Esophagus squamous epithelium (tissue), 5 donors: ENCODE results near the gene PXDC1. TPM values are rescaled to one million over a fixed set of nuclear protein-coding genes. Genes with fewer than 3 reads are reported as not detected.

Experiments used
- DNase-seq: peaks from one replicate; lab custom pipeline; 2025; lab: John Stamatoyannopoulos, UW
- H3K27ac ChIP-seq, 4 donors: fragments of 200-600 bp; sonication (generic); one replicate each; pipeline ENCODE4 v1.5.1; 2016 to 2019; ENCODE audit warnings: mild to moderate bottlenecking in 1 of 4
- H3K27me3 ChIP-seq, 4 donors: fragments of 200-600 bp; sonication (generic); 1 replicate in 3 of 4; 2 replicates in 1 of 4; pipeline versions ENCODE4 v1.5.1 to v1.6.0; 2017 to 2021; ENCODE audit warnings: antibody characterized with exemption in 1 of 4
- H3K36me3 ChIP-seq, 3 donors: fragments of 200-600 bp; sonication (generic); one replicate each; pipeline ENCODE4 v1.5.1; 2016 to 2019
- H3K4me1 ChIP-seq, 3 donors: fragments of 200-600 bp; sonication (generic); one replicate each; pipeline ENCODE4 v1.5.1; 2017 to 2019
- H3K4me3 ChIP-seq, 4 donors: fragments of 200-600 bp; sonication (generic); 1 replicate in 3 of 4; 2 replicates in 1 of 4; pipeline ENCODE4 v1.5.1; 2016 to 2019; ENCODE audit warnings: mild to moderate bottlenecking in 2 of 4, moderate library complexity in 1 of 4
- H3K9me3 ChIP-seq, 3 donors: fragments of 200-600 bp; sonication (generic); one replicate each; pipeline ENCODE4 v1.5.1; 2016 to 2019
- POLR2A ChIP-seq, 4 donors: fragments of 450-650 bp; IDR thresholded peaks; one replicate each; pipeline ENCODE4 v1.6.1; 2017; ENCODE audit warnings: antibody characterized with exemption in 4 of 4, mild to moderate bottlenecking in 4 of 4, moderate library complexity in 3 of 4
- WGBS, 2 donors: methylation state at CpG; one replicate each; pipeline ENCODE4 v1.1.5; 2018; 5-methylcytosine and 5-hydroxymethylcytosine counted together
- intact Hi-C: fragments of 100-400 bp; cut with DNase I; formaldehyde crosslinking; loops from one replicate; pipeline ENCODE4 v1.15.0; 2022
- total RNA-seq, 4 donors: library from RNA; depleted of rRNA; stranded (reverse); fragments of >200 nt; gene quantifications; one replicate each; pipeline ENCODE4 v1.1.0, GENCODE V29; 2016
- TF ChIP-seq, protein P1 (sequence below), 6 experiments: fragments of 450-650 bp in 4 of 6; fragments of 200-600 bp in 2 of 6; sonication (generic) in 2 of 6; IDR thresholded peaks; one replicate each; pipeline ENCODE4 v1.5.1; 2016 to 2019; ENCODE audit warnings: antibody characterized with exemption in 6 of 6, mild to moderate bottlenecking in 4 of 6, moderate library complexity in 4 of 6
- donor health status: DM: yes; HTN: yes; CAD: no.

PXDC1 gene
- total RNA-seq, 4 donors from 2014 or later, result 12.1 to 58.0 (median 24.0) TPM

DNA sequence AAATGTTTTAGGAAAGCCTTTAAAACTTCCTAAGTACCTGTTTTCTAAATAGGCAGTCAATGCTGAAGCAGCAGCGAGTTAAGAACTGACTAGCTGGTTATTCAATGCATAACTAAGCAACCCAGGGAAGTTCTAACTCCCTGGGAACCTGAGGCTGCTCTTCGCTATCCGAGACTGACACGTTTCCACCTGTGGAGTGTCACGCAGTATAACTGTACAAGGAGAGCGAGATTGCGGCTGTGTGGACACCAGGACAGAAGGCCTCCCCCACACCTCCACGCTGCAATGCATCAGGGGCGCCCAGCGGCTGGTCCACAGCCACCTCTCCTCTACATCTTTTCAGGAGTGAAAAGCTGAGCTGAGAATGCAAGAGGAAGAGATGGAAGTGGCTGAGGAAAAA is 8.0 kb downstream of the PXDC1 start:
- no peaks in the 10 kb centered on the region for H3K27me3 ChIP-seq
- no peaks in the 10 kb centered on the region for H3K9me3 ChIP-seq
- WGBS, 2 donors, result 69 to 78% methylated on average over 6 to 10 of the region's 10 CpGs
- DNase-seq, result no peak
- H3K4me1 ChIP-seq, result peaks cover 13 to 100% (median 71%) of the 10 kb centered on the region in 3 donors
- intact Hi-C loops, result loop anchor here (5.0 to 10.0 kb wide), 3 partner anchors 101 to 189 kb away; partner anchors contain the start of gene FAM50B
- peak overlapping the region; percentile 50 to 82 (median 76) for H3K27ac ChIP-seq
- peaks cover 0 to 6% (median 0%) of the 10 kb centered on the region in 3 donors for H3K36me3 ChIP-seq
- H3K4me3 ChIP-seq, result peak overlapping the region in 1 of 4 donors; percentile 29
- TF ChIP-seq, protein P1, sequence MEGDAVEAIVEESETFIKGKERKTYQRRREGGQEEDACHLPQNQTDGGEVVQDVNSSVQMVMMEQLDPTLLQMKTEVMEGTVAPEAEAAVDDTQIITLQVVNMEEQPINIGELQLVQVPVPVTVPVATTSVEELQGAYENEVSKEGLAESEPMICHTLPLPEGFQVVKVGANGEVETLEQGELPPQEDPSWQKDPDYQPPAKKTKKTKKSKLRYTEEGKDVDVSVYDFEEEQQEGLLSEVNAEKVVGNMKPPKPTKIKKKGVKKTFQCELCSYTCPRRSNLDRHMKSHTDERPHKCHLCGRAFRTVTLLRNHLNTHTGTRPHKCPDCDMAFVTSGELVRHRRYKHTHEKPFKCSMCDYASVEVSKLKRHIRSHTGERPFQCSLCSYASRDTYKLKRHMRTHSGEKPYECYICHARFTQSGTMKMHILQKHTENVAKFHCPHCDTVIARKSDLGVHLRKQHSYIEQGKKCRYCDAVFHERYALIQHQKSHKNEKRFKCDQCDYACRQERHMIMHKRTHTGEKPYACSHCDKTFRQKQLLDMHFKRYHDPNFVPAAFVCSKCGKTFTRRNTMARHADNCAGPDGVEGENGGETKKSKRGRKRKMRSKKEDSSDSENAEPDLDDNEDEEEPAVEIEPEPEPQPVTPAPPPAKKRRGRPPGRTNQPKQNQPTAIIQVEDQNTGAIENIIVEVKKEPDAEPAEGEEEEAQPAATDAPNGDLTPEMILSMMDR (IDR thresholded peaks at IDR 0.05), result no peak
- TF ChIP-seq POLR2A (IDR thresholded peaks at IDR 0.05), result no peak

DNA sequence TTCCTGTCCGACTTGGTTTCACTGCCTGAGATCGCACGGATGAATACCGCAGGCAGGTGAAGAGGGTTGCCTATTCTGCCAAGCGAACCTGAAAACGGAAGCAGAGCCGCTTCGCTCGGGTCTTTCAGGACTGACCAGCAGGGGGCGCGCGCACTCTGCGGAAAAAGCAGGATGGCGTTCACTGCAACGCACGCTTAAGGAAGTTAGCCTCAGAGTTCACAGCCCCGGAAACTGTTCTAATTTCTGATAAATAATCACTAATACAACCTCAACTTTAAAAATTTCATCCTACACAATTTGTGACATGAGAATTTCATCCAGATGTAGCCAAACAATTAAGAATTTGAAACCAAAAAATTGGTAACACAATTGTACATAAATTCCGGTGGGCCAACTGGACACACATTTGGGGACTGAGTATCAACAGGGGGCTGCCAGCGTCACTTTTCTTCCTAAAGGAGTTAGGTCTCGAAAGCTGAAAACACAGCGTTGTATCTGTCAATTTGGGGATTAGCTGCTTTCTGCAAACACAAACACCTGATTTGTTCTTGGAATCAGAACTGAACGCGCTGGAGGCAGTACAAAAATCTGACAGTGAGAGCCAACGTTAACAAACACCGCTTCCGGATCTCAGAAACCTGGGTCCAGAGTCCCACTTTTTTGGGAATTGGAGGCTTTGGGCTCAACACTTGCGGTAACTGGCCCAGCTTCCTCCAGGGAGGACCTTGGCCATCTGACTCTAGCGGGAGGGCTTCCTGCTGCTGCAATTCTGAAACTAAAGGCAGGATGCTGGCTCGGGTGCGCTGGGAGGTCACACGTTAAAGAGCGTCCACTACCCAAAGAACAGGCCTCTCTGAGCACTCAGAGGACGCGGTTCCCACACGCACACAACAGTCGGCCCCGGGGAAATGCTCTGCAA is 8.8 kb downstream of the PXDC1 start:
- Histone ChIP-seq H3K27me3 (no peaks in the 10 kb centered on the region), H3K36me3 (peaks cover 0 to 14% (median under 1%) of the 10 kb centered on the region in 3 donors), H3K4me1 (peaks cover 4 to 100% (median 63%) of the 10 kb centered on the region in 3 donors), H3K9me3 (no peaks in the 10 kb centered on the region), H3K27ac (peak overlapping the region; percentile 50 to 82 (median 76)), H3K4me3 (peak overlapping the region in 2 of 4 donors; percentile 11 to 29)
- no peak for TF ChIP-seq POLR2A (IDR thresholded peaks at IDR 0.05)
- TF ChIP-seq, protein P1 (IDR thresholded peaks at IDR 0.05), result peak; percentile 83 to 99 (median 96)
- intact Hi-C loops, result loop anchor here (5.0 to 10.0 kb wide), 3 partner anchors 102 to 190 kb away; partner anchors contain the start of gene FAM50B
- 5 to 12% methylated on average over 31 to 32 of the region's 37 CpGs for WGBS, 2 donors
- DNase-seq, result peak; percentile 31

DNA sequence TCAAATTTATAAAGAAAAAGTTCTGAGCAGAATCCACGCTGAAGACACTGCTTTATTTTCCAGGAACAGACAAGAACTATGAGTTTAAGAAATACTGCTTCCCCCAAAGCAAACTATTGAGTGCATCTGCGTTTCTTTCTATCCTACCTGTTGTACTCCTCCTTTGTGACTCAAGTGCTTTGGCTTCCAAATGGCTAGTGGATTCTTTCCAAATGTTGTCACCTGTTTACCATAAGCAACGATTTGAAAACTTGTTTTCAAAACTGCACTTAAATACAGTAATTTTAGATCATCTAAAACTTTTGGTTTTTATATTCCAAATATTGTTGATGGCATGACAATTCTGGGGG is 9.5 kb downstream of the PXDC1 start:
- H3K27me3 ChIP-seq, result no peaks in the 10 kb centered on the region
- H3K36me3 ChIP-seq, result peaks cover 3 to 20% (median 7%) of the 10 kb centered on the region in 3 donors
- peak overlapping the region in 3 of 4 donors; percentile 70 to 82 (median 81) for H3K27ac ChIP-seq
- no peaks in the 10 kb centered on the region for H3K9me3 ChIP-seq
- H3K4me3 ChIP-seq, result peak overlapping the region in 2 of 4 donors; percentile 11 to 29
- intact Hi-C loops, result loop anchor here (5.0 to 10.0 kb wide), 3 partner anchors 103 to 190 kb away; partner anchors contain the start of gene FAM50B
- peaks cover 4 to 99% (median 61%) of the 10 kb centered on the region in 3 donors for H3K4me1 ChIP-seq
- no peak for TF ChIP-seq POLR2A (IDR thresholded peaks at IDR 0.05)
- TF ChIP-seq, protein P1 (IDR thresholded peaks at IDR 0.05), result no peak
- WGBS, 2 donors, result 26 to 31% methylated on average over 3 of the region's 3 CpGs
- no peak for DNase-seq

DNA sequence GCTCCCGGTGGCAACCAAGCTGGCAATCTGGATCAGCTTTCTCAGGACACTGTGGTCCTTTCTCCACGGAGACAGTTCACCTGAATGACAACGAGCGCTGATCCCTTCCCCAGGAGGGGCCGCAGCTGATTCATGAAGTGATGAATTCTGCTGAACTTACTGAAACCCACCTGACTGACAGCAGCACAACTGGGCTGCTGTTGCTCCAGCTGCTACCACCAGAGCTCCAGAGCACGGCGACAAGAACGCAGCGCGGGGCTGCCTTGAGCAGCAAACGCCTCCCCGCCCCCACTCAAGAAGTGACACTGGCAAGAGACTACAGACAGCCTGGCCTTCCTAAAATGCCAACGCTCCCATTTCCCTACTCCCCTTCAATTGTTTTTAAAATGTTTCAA is 10.0 kb downstream of the PXDC1 start:
- peaks cover 7 to 25% (median 10%) of the 10 kb centered on the region in 3 donors for H3K36me3 ChIP-seq
- 75 to 85% methylated on average over 7 to 9 of the region's 13 CpGs for WGBS, 2 donors
- no peak for DNase-seq
- H3K4me3 ChIP-seq, result peak overlapping the region in 1 of 4 donors; percentile 9
- peaks cover 4 to 93% (median 56%) of the 10 kb centered on the region in 3 donors for H3K4me1 ChIP-seq
- intact Hi-C loops, result loop anchor here (5.0 to 10.0 kb wide), 3 partner anchors 103 to 191 kb away; partner anchors contain the start of gene FAM50B
- H3K27ac ChIP-seq, result peak overlapping the region in 3 of 4 donors; percentile 9 to 81 (median 30)
- no peaks in the 10 kb centered on the region for H3K9me3 ChIP-seq
- H3K27me3 ChIP-seq, result no peaks in the 10 kb centered on the region
- TF ChIP-seq, protein P1 (IDR thresholded peaks at IDR 0.05), result no peak
- no peak for TF ChIP-seq POLR2A (IDR thresholded peaks at IDR 0.05)
